Activated CD4-positive, alpha-beta memory T cell treated with anti-CD3 and anti-CD28 coated beads for 36 hours (primary cell): ENCODE measurements around the gene AFF1. TPM values are rescaled to one million over a fixed set of nuclear protein-coding genes. Genes with fewer than 3 reads are reported as not detected.
"Not testable (repeated sequence)": the region's sequence is repeated elsewhere in the genome, so short reads cannot be mapped to it uniquely, and the experiment has no call there.

Experiments
- CTCF ChIA-PET: fragments of 350-600 bp; sonication (Branson Sonifier 250); formaldehyde crosslinking; loops from one replicate; lab custom pipeline; 2021; ENCODE audit warnings: antibody characterized with exemption, inconsistent platforms; lab: Charles Lee
- POLR2A ChIA-PET: fragments of 350-600 bp; sonication (Branson Sonifier 250); formaldehyde crosslinking; loops from one replicate; lab custom pipeline; 2021; ENCODE audit warnings: antibody characterized with exemption; lab: Charles Lee
- DNase-seq: peaks from one replicate; pipeline ENCODE4 v3.0.0-alpha.2; 2020
- H3K27ac Mint-ChIP-seq: one replicate; pipeline ENCODE4 v1.8.0; 2021; ENCODE audit warnings: mixed read lengths
- H3K27me3 Mint-ChIP-seq: one replicate; pipeline ENCODE4 v1.8.0; 2021; ENCODE audit warnings: mixed read lengths
- H3K36me3 Mint-ChIP-seq: one replicate; pipeline ENCODE4 v1.8.0; 2021; ENCODE audit warnings: mixed read lengths
- H3K4me1 Mint-ChIP-seq: one replicate; pipeline ENCODE4 v1.8.0; 2021; ENCODE audit warnings: low read depth, mixed read lengths
- H3K4me3 Mint-ChIP-seq: one replicate; pipeline ENCODE4 v1.8.0; 2021; ENCODE audit warnings: mild to moderate bottlenecking, mixed read lengths
- H3K9me3 Mint-ChIP-seq: one replicate; pipeline ENCODE4 v1.8.0; 2021; ENCODE audit warnings: mixed read lengths
- intact Hi-C: fragments of 100-400 bp; cut with micrococcal nuclease; formaldehyde crosslinking; loops from one replicate; pipeline ENCODE4 v1.15.1; 2023
- total RNA-seq, 2 experiments: library from RNA; stranded (reverse); gene quantifications; one replicate each; pipeline ENCODE4 v1.2.3, GENCODE V29; 2021

AFF1 gene
- total RNA-seq, 2 experiments from 2014 or later: 46.1 to 50.8 TPM

DNA sequence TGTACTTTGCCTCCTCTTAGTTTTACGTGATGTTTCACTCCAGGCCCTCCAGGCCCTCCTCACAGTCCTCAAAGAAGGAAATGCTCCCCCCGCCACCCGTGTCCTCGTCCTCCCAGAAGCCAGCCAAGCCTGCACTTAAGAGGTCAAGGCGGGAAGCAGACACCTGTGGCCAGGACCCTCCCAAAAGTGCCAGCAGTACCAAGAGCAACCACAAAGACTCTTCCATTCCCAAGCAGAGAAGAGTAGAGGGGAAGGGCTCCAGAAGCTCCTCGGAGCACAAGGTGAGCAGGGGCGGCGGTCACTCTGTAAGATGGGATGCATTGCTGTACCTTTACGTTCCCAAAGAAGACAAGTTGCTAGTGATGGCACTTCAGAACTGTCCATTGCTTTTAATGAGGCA, 191.2 kb downstream of the AFF1 start:
- DNase-seq: no peak
- Mint-ChIP-seq H3K27ac (no peak overlapping the region), H3K27me3 (no peaks in the 10 kb centered on the region), H3K4me1 (peaks cover 19% of the 10 kb centered on the region), H3K9me3 (no peaks in the 10 kb centered on the region), H3K4me3 (no peak overlapping the region), H3K36me3 (peaks cover 45% of the 10 kb centered on the region)
- POLR2A ChIA-PET: no interaction called here
- CTCF ChIA-PET: no interaction called here
- intact Hi-C loops: no loop called here

DNA sequence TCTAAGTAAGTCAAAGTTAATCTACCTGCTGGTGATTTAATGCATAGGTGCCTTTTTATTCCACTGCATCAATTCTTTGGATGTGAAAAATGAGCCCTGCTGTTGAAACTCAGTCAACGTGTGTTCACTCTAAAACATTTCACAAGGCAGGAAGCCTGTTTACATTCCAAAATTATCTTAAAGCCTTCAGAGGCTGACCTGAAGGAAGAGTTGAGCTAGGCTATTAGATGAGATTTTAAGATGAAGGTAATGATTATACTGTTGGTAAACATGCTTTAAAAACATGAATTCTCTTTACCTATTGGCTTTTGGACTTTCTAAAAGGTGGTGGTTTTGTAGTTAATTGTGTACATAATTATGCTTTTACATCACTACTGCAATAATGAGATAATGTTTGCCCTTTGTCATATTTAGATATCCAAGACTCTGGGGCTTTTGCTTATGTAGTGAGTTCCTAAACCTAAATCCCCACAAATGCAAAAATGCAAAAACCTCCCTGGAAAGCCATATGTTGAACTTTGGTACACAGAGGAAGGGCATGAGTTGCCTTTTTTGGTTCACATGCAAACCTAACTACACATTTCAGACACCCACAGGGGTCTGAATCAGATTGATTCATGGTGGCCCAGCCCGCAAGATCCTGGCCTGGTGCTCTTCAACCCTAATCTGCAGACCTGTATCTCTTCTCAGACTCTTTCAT, 193.3 kb downstream of the AFF1 start:
- no peak overlapping the region for H3K27ac Mint-ChIP-seq
- POLR2A ChIA-PET: no interaction called here
- intact Hi-C loops: no loop called here
- CTCF ChIA-PET: no interaction called here
- H3K4me3 Mint-ChIP-seq: no peak overlapping the region
- no peaks in the 10 kb centered on the region for H3K9me3 Mint-ChIP-seq
- H3K36me3 Mint-ChIP-seq: peaks cover 58% of the 10 kb centered on the region
- H3K27me3 Mint-ChIP-seq: no peaks in the 10 kb centered on the region
- peaks cover 6% of the 10 kb centered on the region for H3K4me1 Mint-ChIP-seq
- no peak for DNase-seq

DNA sequence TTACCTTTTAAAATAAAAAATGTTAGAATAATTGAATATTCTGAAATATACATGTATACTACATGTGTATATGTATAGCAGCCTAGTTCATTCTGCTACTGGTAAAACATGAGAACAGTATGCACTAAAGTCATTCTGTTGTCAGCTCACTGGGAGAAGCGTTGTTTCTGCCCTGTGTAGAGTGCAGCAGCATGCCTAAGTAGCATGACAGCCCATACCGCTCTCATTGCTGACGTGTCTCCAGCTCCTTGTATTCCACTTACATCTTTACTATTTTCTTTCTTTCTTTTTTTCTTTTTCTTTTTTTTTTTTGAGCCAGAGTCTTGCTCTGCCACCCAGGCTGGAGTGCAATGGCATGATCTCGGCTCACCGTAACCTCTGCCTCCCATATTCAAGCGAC, 194.9 kb downstream of the AFF1 start:
- ChIA-PET POLR2A (no interaction called here), CTCF (interaction anchor here (0.6 kb wide), 1 partner anchor 612 kb away, joined by 3 read pairs; no protein-coding TSS in a partner anchor)
- Mint-ChIP-seq H3K9me3 (no peaks in the 10 kb centered on the region), H3K27me3 (no peaks in the 10 kb centered on the region), H3K4me1 (peaks cover 6% of the 10 kb centered on the region), H3K36me3 (peaks cover 65% of the 10 kb centered on the region), H3K27ac (no peak overlapping the region), H3K4me3 (no peak overlapping the region)
- intact Hi-C loops: no loop called here
- DNase-seq: no peak

DNA sequence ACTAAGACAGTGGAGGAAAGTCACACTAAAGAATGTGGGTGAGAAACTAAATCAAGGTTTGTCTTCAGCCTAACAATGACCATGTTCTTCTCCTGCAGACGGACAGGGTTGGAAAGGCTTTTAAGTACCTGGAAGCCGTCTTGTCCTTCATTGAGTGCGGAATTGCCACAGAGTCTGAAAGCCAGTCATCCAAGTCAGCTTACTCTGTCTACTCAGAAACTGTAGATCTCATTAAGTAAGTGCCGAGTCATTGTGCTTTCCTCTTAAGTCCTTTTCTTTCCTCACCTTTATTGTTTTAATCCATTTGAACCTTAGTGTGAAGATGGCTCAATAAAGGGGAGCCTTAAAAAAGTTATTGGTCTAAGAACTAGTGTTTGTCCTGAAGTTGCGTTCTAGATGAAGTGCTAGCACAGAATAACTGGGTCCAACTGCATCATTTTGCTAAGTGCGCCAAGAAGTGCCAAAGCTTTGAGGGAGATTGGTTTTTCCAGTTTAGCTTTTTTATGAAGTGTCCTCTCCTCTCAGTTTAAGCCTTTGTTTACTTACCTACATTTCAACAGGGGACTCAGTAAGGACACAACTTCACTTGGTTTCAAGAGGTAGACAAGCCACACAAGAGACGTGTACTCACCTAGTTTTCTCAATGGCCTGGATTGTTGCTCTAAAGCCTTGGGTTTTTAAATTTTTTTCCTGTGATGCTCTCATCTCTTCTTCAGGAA, 196.3 kb downstream of the AFF1 start:
- H3K4me3 Mint-ChIP-seq: no peak overlapping the region
- intact Hi-C loops: no loop called here
- POLR2A ChIA-PET: no interaction called here
- H3K36me3 Mint-ChIP-seq: peaks cover 65% of the 10 kb centered on the region
- no peaks in the 10 kb centered on the region for H3K9me3 Mint-ChIP-seq
- peaks cover 6% of the 10 kb centered on the region for H3K4me1 Mint-ChIP-seq
- CTCF ChIA-PET: interaction anchor here (1.1 kb wide), 1 partner anchor 208 kb away, joined by 3 read pairs; no protein-coding TSS in a partner anchor
- no peak for DNase-seq
- no peak overlapping the region for H3K27ac Mint-ChIP-seq
- no peaks in the 10 kb centered on the region for H3K27me3 Mint-ChIP-seq

DNA sequence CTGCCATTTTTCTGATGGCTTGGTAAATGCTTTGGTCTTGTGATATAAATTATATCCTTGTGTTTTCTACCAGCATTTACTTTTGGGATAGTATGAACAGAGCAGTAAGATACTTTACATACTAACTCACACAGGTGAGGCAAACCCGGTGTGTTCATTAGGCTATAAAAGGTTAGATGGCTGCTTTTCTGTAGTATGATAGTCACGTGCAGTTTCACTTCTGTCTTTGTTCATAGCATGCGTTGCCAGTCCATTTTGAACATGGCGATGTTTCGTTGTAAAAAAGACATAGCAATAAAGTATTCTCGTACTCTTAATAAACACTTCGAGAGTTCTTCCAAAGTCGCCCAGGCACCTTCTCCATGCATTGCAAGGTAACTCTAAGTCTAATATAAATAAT, 197.2 kb downstream of the AFF1 start:
- Mint-ChIP-seq H3K4me3 (no peak overlapping the region), H3K36me3 (peaks cover 64% of the 10 kb centered on the region), H3K27ac (no peak overlapping the region), H3K27me3 (no peaks in the 10 kb centered on the region), H3K4me1 (peaks cover 2% of the 10 kb centered on the region), H3K9me3 (no peaks in the 10 kb centered on the region)
- intact Hi-C loops: no loop called here
- DNase-seq: no peak
- ChIA-PET POLR2A (no interaction called here), CTCF (interaction anchor here (2.4 kb wide), 1 partner anchor 210 kb away, joined by 8 read pairs; no protein-coding TSS in a partner anchor)

DNA sequence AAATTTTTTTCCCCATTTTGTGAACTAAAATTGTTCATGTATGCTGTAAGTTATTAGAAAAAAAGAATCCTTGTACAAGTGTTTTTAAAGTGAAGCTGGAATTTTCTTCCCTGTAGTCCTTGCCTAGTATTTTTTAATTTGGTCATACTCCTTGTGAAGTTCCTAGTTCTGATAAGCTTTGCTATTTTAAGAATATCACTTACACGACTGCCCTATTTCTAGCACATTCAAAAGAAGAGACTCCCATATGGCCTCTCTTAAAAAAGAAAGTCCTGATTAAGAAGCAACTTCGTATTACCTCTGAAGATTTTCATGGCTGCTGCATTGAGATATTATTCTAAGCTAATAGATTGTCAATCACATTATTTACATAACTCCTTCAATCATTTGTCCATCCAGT, 198.4 kb downstream of the AFF1 start:
- Mint-ChIP-seq H3K4me3 (no peak overlapping the region), H3K36me3 (peaks cover 55% of the 10 kb centered on the region), H3K4me1 (no peaks in the 10 kb centered on the region), H3K27ac (no peak overlapping the region), H3K9me3 (no peaks in the 10 kb centered on the region), H3K27me3 (no peaks in the 10 kb centered on the region)
- ChIA-PET CTCF (interaction anchor here (1.1 to 2.4 kb wide), 2 partner anchors 102 to 211 kb away, joined by 3 to 8 read pairs; no protein-coding TSS in a partner anchor), POLR2A (no interaction called here)
- DNase-seq: no peak
- intact Hi-C loops: no loop called here

DNA sequence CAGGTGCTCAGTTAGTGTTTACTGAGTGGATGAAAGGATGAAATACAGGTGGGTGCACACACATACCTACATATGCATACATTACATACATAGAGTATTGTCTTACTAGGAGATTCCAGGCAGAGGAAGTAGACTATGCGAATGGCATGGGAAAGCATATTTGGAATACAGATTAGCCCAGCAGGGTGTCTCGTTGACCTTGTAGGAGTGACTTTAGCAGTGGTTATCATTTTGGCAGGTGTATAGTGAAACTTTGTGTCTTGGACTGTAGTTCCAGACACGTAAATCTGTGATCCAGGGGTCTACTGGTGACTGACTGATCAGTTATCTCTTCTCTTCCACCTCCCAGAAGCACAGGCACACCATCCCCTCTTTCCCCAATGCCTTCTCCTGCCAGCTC, 199.3 kb downstream of the AFF1 start:
- intact Hi-C loops: no loop called here
- Mint-ChIP-seq H3K9me3 (no peaks in the 10 kb centered on the region), H3K27me3 (no peaks in the 10 kb centered on the region), H3K27ac (no peak overlapping the region), H3K4me1 (no peaks in the 10 kb centered on the region), H3K4me3 (no peak overlapping the region), H3K36me3 (peaks cover 49% of the 10 kb centered on the region)
- no peak for DNase-seq
- CTCF ChIA-PET: interaction anchor here (2.4 kb wide), 1 partner anchor 212 kb away, joined by 8 read pairs; no protein-coding TSS in a partner anchor
- POLR2A ChIA-PET: no interaction called here

DNA sequence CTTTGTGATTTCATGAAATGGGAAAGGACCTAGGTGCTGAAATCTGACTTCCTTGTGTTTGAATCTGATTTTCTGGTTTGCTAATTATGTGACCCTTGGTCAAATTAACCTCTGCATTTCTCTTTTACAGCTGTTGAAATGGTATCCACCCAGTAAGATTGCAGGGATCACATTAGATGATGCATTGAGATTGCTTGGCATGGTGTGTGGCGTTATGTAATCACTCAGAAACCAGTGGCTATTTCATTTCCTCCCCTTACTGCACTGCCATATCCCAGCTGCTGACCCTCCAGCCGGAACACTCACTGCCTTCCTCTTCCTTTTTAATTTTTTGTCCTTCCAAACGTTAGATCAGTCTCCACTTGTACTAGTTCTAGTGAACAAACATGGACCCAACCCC, 206.6 kb downstream of the AFF1 start:
- intact Hi-C loops: no loop called here
- H3K9me3 Mint-ChIP-seq: no peaks in the 10 kb centered on the region
- H3K27me3 Mint-ChIP-seq: no peaks in the 10 kb centered on the region
- H3K4me3 Mint-ChIP-seq: no peak overlapping the region
- CTCF ChIA-PET: no interaction called here
- H3K27ac Mint-ChIP-seq: no peak overlapping the region
- no peak for DNase-seq
- no peaks in the 10 kb centered on the region for H3K4me1 Mint-ChIP-seq
- POLR2A ChIA-PET: no interaction called here
- peaks cover 17% of the 10 kb centered on the region for H3K36me3 Mint-ChIP-seq

DNA sequence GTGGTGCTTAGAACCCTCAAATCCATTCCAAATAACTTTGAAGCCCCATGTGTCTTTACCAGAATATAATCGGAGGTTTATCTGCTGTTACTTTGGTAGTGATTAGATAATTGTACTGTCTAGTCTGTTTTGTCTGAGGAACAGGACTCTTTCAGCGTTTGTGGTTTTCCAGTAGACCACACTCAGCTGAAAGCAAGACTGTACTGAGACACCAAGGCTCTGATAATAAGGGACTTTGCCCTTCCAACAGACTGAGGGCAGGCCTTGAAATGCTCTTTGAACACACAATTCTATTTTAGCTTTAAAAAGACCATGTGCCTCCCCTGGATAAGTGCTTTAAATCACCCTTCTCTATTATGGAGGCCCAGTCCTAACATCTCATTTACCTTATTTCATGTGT, 209.5 kb downstream of the AFF1 start:
- no peak overlapping the region for H3K27ac Mint-ChIP-seq

DNA sequence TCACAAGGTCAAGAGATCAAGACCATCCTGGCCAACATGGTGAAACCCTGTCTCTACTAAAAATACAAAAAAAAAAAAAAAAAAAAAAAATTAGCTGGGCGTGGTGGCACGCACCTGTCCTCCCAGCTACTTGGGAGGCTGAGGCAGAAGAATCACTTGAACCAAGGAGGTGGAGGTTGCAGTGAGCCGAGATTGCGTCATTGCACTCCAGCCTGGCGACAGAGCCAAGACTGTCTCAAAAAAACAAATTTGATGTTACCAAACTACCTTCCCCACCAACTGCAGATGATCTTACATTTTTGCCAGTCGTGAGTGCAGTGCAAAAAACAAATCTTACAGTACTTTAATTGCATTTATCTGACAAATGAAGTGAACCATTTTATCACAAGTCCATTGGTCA, 211.1 kb downstream of the AFF1 start:
- intact Hi-C loops: not testable (repeated sequence)

More for the DNA sequence above, 209.5 kb downstream of the AFF1 start:
- ChIA-PET POLR2A (no interaction called here), CTCF (no interaction called here)
- Mint-ChIP-seq H3K27me3 (no peaks in the 10 kb centered on the region), H3K4me3 (no peak overlapping the region), H3K9me3 (no peaks in the 10 kb centered on the region), H3K36me3 (peaks cover 16% of the 10 kb centered on the region), H3K4me1 (no peaks in the 10 kb centered on the region)
- DNase-seq: no peak
- intact Hi-C loops: no loop called here

DNA sequence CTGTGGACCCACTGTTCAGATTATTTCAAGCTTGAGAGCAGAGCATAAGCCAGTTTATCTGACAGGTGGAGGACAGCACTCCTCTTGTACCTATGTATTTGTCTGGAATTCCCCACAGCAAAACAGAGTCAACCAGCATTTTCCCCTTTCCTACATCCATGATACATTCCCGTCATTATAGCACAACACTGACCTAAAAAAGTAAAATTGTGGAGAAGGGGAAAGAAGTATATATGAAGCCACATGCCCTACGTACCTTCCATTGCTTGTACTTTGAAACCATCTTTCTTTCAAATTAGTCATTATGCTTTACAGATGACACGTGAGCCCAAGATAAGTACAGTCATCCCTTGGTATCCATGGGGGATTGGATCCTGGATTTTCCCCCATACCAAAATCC, 212.3 kb downstream of the AFF1 start:
- Mint-ChIP-seq H3K9me3 (no peaks in the 10 kb centered on the region), H3K36me3 (peaks cover 6% of the 10 kb centered on the region)

More for the DNA sequence above, 211.1 kb downstream of the AFF1 start:
- H3K4me1 Mint-ChIP-seq, H3K4me3 Mint-ChIP-seq, H3K9me3 Mint-ChIP-seq, POLR2A ChIA-PET, H3K27me3 Mint-ChIP-seq, DNase-seq, H3K27ac Mint-ChIP-seq: not testable (repeated sequence)
- peaks cover 12% of the 10 kb centered on the region for H3K36me3 Mint-ChIP-seq
- CTCF ChIA-PET: interaction anchor here (6.6 kb wide), 1 partner anchor 224 kb away, joined by 44 read pairs; no protein-coding TSS in a partner anchor

More for the DNA sequence above, 212.3 kb downstream of the AFF1 start:
- H3K4me1 Mint-ChIP-seq: no peaks in the 10 kb centered on the region
- intact Hi-C loops: no loop called here
- DNase-seq: no peak
- H3K27me3 Mint-ChIP-seq: no peaks in the 10 kb centered on the region
- no peak overlapping the region for H3K27ac Mint-ChIP-seq
- no peak overlapping the region for H3K4me3 Mint-ChIP-seq
- ChIA-PET CTCF (interaction anchor here (6.6 kb wide), 1 partner anchor 225 kb away, joined by 44 read pairs; no protein-coding TSS in a partner anchor), POLR2A (interaction anchor here (0.5 kb wide), 1 partner anchor 98 kb away, joined by 4 read pairs; no protein-coding TSS in a partner anchor)
